ENCODE results near the gene HTT.

GRCh38 chr4:3136454-3136853 is 62.0 kb downstream of the HTT start:
- no peak for TF ChIP-seq POLR2A (IDR thresholded peaks at IDR 0.05)
- peak in 4 of 11 experiments; percentile 19 to 33 (median 24) for TF ChIP-seq CTCF (IDR thresholded peaks at IDR 0.05 in 8 of 11, conservative IDR thresholded peaks at IDR 0.05 in 3 of 11)
- no peak for TF ChIP-seq POLR2AphosphoS5 (IDR thresholded peaks at IDR 0.05)

Data from spleen (tissue), 7 donors.